ENCODE measurements around the gene PAMR1. TPM values are rescaled to one million over a fixed set of nuclear protein-coding genes. Genes with fewer than 3 reads are reported as not detected.

The PAMR1 gene
- total and polyA plus RNA-seq, 9 of the 15 experiments (the other 6 are each of a cell fraction or from before 2014, with no cell fraction given), result not detected

DNA sequence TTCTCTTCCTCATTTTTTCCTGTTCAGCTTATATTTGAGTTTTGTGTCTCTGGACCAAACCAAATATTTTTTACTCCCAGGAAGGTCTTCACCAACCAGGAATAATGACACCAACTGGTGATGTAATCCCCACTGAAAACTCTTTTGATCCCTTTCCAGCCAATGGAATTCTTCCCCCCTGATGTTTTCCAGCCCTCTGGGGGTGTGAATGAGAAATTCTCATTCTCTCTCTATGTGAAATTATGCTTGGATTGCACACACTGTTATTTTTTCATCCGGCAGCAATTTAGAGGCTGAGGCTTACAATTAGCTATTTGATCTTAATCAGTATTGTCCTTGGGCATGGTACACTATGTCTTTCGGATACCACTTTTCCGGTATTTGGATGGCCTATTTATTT lies 66.6 kb downstream of the PAMR1 start:
- Histone ChIP-seq H3K79me2 (ENCODE audit: control insufficient read depth, insufficient read depth, low read length) (no peaks in the 10 kb centered on the region), H3K27me3 (ENCODE audit: control insufficient read depth in 2 of 2, insufficient read depth in 2 of 2, low read length in 2 of 2) (peaks cover 0 to 2% of the 10 kb centered on the region in 2 experiments; a peak in 2 of 5 replicates), H3K9me3 (replicated peaks; ENCODE audit: control insufficient read depth, insufficient read depth, low read depth, low read length) (no peaks in the 10 kb centered on the region), H4K20me1 (replicated peaks; ENCODE audit: control insufficient read depth, insufficient read depth, low read length) (no peaks in the 10 kb centered on the region), H3K4me2 (ENCODE audit: insufficient read depth, low read length) (no peak overlapping the region), H3K4me3 (no peak overlapping the region), H3K9ac (ENCODE audit: insufficient read depth in 1 of 2, low read depth in 2 of 2, low read length in 2 of 2) (no peak overlapping the region), H3K9me1 (ENCODE audit: control insufficient read depth, insufficient read depth, low read length) (no peaks in the 10 kb centered on the region), H2AFZ (ENCODE audit: low read depth, low read length) (no peak overlapping the region), H3K27ac (ENCODE audit: extremely low read depth, low read depth, low read length) (no peak overlapping the region), H3K4me1 (replicated peaks in 1 of 2; ENCODE audit: control insufficient read depth in 2 of 2, insufficient read depth in 2 of 2, low read length in 2 of 2) (no peaks in the 10 kb centered on the region; a peak in 1 of 5 replicates), H3K36me3 (ENCODE audit: control insufficient read depth, insufficient read depth, low read length) (no peaks in the 10 kb centered on the region)
- WGBS (ENCODE audit: insufficient coverage, low coverage, missing lambda C conversion rate), result 12% methylated on average over 3 of the region's 3 CpGs
- TF ChIP-seq CREBBP (IDR thresholded peaks at IDR 0.05; ENCODE audit: low read depth, low read length), result no peak
- TF ChIP-seq, protein P1, sequence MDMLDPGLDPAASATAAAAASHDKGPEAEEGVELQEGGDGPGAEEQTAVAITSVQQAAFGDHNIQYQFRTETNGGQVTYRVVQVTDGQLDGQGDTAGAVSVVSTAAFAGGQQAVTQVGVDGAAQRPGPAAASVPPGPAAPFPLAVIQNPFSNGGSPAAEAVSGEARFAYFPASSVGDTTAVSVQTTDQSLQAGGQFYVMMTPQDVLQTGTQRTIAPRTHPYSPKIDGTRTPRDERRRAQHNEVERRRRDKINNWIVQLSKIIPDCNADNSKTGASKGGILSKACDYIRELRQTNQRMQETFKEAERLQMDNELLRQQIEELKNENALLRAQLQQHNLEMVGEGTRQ (CRISPR knock-in tag; IDR thresholded peaks at IDR 0.05), result no peak
- intact Hi-C loops (cut with micrococcal nuclease), result no loop called here
- ChIA-PET POLR2A (interaction anchor here (1.6 kb wide), 1 partner anchor 12 kb away, joined by 5 read pairs; no protein-coding TSS in a partner anchor), CTCF (ENCODE audit: low intra/inter-chr PET ratio) (interaction anchor here (0.6 kb wide), 1 partner anchor 356 kb away, joined by 3 read pairs; no protein-coding TSS in a partner anchor)
- BruUV-seq (replicated peaks), result no TSS peak
- DNase-seq (ENCODE audit: extremely low read depth in 1 of 4, low spot score in 3 of 4), result no peak
- no peak for ATAC-seq
- no peak for FAIRE-seq
- in situ Hi-C loops (cut with MboI), result no loop called here

DNA sequence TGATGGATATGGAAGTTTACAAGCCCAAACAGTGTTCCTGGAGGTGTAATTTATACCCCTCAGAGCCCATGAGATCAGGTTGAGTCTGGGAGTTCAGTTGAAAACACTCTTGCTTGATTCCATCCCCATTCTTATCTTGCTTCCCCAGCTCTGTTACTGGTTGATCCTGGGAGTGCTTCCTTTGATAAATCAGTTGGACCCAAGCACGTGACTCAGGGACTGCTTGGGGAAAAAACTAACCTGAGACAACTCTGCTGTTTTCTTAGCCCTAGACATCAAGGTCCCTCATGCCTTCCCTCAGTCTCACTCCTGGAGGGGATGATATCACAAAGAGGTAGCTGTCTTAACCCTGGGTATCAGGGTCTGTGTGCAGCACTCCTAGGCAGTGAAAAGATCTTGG lies 71.1 kb downstream of the PAMR1 start:
- in situ Hi-C loops (cut with MboI), result no loop called here
- H3K36me3 ChIP-seq (ENCODE audit: control insufficient read depth, insufficient read depth, low read length), result no peaks in the 10 kb centered on the region
- FAIRE-seq (no peak), DNase-seq (ENCODE audit: extremely low read depth in 1 of 4, low spot score in 3 of 4) (peak in 1 of 4 experiments; percentile 17), ATAC-seq (no peak)
- no peaks in the 10 kb centered on the region for H3K79me2 ChIP-seq (ENCODE audit: control insufficient read depth, insufficient read depth, low read length)
- ChIA-PET POLR2A (interaction anchor here (1.1 kb wide), 1 partner anchor 13 kb away, joined by 4 read pairs; no protein-coding TSS in a partner anchor), CTCF (ENCODE audit: low intra/inter-chr PET ratio) (no interaction called here)
- no peaks in the 10 kb centered on the region for H3K9me3 ChIP-seq (replicated peaks; ENCODE audit: control insufficient read depth, insufficient read depth, low read depth, low read length)
- intact Hi-C loops (cut with micrococcal nuclease), result no loop called here
- peaks cover 0 to 2% of the 10 kb centered on the region in 2 experiments; a peak in 1 of 5 replicates for H3K27me3 ChIP-seq (ENCODE audit: control insufficient read depth in 2 of 2, insufficient read depth in 2 of 2, low read length in 2 of 2)
- no peaks in the 10 kb centered on the region for H4K20me1 ChIP-seq (replicated peaks; ENCODE audit: control insufficient read depth, insufficient read depth, low read length)
- H3K4me1 ChIP-seq (replicated peaks in 1 of 2; ENCODE audit: control insufficient read depth in 2 of 2, insufficient read depth in 2 of 2, low read length in 2 of 2), result no peaks in the 10 kb centered on the region; a peak in 1 of 5 replicates
- no peak overlapping the region for H3K4me2 ChIP-seq (ENCODE audit: insufficient read depth, low read length)
- WGBS (ENCODE audit: insufficient coverage, low coverage, missing lambda C conversion rate), result 0% methylated on average over 1 of the region's 1 CpG
- BruUV-seq (replicated peaks), result no TSS peak
- H3K4me3 ChIP-seq, result no peak overlapping the region
- no peak overlapping the region for H3K27ac ChIP-seq (ENCODE audit: extremely low read depth, low read depth, low read length)
- no peaks in the 10 kb centered on the region for H3K9me1 ChIP-seq (ENCODE audit: control insufficient read depth, insufficient read depth, low read length)
- H2AFZ ChIP-seq (ENCODE audit: low read depth, low read length), result no peak overlapping the region
- H3K9ac ChIP-seq (ENCODE audit: insufficient read depth in 1 of 2, low read depth in 2 of 2, low read length in 2 of 2), result no peak overlapping the region
- TF ChIP-seq C11orf30 (IDR thresholded peaks at IDR 0.05; ENCODE audit: low read depth), result no peak
- TF ChIP-seq ILK (tag; IDR thresholded peaks at IDR 0.05; ENCODE audit: borderline replicate concordance, low read depth), result no peak
- no peak for TF ChIP-seq PYGO2 (tag; IDR thresholded peaks at IDR 0.05)
- TF ChIP-seq BHLHE40 (IDR thresholded peaks at IDR 0.05; ENCODE audit: low read length), result peak; percentile 69
- peak; percentile 28 for TF ChIP-seq CBFA2T3 (IDR thresholded peaks at IDR 0.05)
- TF ChIP-seq, protein P2, sequence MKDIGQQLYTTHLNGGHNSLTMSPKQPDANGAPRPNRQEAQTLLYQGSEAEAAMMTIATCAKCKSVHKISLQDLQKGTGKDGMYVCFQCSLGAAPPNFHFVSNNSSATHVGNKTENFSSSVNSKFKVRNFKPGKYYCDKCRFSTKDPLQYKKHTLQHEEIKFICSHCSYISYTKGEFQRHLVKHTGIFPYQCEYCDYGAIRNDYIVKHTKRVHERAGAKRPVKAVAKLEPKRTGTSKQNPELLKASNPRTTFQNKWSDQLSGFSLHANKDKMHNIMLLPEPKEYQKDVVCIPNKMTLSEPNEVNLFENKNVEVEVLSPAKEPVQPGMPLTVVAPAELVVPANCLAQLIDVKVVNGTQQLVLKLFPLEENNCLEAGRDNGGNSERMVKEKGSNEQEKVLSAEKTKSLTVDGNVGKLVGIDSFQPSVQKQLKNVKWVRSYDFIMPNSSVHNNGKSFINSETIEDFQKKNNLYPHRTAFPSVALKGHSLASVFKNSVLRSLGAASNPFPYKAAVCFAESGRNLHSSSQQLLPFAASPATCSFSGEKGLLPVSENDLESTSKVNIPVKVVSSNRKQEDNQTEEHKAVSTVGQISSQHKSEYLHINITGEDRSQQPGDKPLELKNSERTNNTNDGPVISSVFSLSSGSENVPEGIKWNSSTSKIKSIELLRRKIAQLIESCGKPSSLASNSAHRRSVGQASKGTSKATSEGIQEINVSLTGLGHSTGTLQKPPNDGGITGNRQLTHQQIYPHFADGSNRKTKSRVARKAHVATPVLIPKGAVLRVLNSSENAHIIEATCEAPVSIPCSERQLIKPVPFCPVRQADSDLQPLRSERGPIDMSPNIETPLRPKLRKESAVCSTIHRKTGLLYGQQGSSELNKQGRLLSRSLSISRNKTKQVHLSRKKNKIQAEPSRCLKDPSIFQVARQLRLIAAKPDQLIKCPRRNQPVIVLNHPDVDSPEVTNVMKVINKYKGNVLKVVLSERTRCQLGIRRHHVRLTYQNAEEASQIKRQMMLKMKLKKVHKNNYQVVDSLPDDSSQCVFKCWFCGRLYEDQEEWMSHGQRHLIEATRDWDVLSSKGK (CRISPR knock-in tag; IDR thresholded peaks at IDR 0.05), result no peak
- 0 out of 2 replicates have a peak, but pooled peaks have one; percentile 21 for TF ChIP-seq L3MBTL2 (IDR thresholded peaks at IDR 0.05)
- TF ChIP-seq PHF8 (IDR thresholded peaks at IDR 0.05; ENCODE audit: borderline replicate concordance, low read length), result no peak
- TF ChIP-seq PHB (CRISPR knock-in tag; IDR thresholded peaks at IDR 0.05), result no peak
- no peak for TF ChIP-seq FOXJ3 (CRISPR knock-in tag; IDR thresholded peaks at IDR 0.05)
- TF ChIP-seq CBFB (CRISPR knock-in tag; IDR thresholded peaks at IDR 0.05), result no peak
- no peak for TF ChIP-seq ZNF224 (CRISPR knock-in tag; IDR thresholded peaks at IDR 0.05)

Measured in K562 (cell line).